ENCODE measurements around the gene KLK1. TPM values are rescaled to one million over a fixed set of nuclear protein-coding genes. Genes with fewer than 3 reads are reported as not detected.

The KLK1 gene
- total RNA-seq, 1 experiment from 2014 or later = 0.31 TPM

- ATAC-seq (no peak), DNase-seq (ENCODE audit: low read depth, low spot score) (no peak)
- Histone ChIP-seq H3K27me3 (ENCODE audit: control insufficient read depth, insufficient read depth, low read length) (peaks cover 2% of the 10 kb centered on the region; the same call in 1 of the 2 replicates), H3K27ac (ENCODE audit: low read length) (no peak overlapping the region), H3K9me3 (ENCODE audit: control insufficient read depth, insufficient read depth, low read depth, low read length) (no peaks in the 10 kb centered on the region), H3K4me1 (ENCODE audit: control insufficient read depth, insufficient read depth, low read length) (no peaks in the 10 kb centered on the region), H3K36me3 (ENCODE audit: control insufficient read depth, insufficient read depth, low read length) (no peaks in the 10 kb centered on the region), H3K4me3 (ENCODE audit: low read depth in 2 of 2, low read length in 2 of 2) (no peak overlapping the region)
- in situ Hi-C loops (cut with HindIII; ENCODE audit: low pct_unique_long_range_greater_than_20kb, low sequenced_read_pairs) (no loop called here), intact Hi-C loops (cut with micrococcal nuclease; ENCODE audit: unreplicated experiment) (no loop called here)
- CTCF ChIA-PET = no interaction called here
- POLR2A ChIA-PET = no interaction called here
- TF ChIP-seq POLR2AphosphoS5 (IDR thresholded peaks at IDR 0.05; ENCODE audit: low read depth, low read length) (no peak), SIN3A (IDR thresholded peaks at IDR 0.05; ENCODE audit: borderline replicate concordance, insufficient read depth, low read depth, low read length) (no peak), TCF7L2 (IDR thresholded peaks at IDR 0.05; ENCODE audit: low read depth, low read length) (no peak), REST (IDR thresholded peaks at IDR 0.05; ENCODE audit: insufficient read depth in 1 of 2, low read depth in 2 of 2, low read length in 1 of 2) (no peak)
- TF ChIP-seq, protein P1, sequence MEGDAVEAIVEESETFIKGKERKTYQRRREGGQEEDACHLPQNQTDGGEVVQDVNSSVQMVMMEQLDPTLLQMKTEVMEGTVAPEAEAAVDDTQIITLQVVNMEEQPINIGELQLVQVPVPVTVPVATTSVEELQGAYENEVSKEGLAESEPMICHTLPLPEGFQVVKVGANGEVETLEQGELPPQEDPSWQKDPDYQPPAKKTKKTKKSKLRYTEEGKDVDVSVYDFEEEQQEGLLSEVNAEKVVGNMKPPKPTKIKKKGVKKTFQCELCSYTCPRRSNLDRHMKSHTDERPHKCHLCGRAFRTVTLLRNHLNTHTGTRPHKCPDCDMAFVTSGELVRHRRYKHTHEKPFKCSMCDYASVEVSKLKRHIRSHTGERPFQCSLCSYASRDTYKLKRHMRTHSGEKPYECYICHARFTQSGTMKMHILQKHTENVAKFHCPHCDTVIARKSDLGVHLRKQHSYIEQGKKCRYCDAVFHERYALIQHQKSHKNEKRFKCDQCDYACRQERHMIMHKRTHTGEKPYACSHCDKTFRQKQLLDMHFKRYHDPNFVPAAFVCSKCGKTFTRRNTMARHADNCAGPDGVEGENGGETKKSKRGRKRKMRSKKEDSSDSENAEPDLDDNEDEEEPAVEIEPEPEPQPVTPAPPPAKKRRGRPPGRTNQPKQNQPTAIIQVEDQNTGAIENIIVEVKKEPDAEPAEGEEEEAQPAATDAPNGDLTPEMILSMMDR (IDR thresholded peaks at IDR 0.05) = no peak
- BruUV-seq (replicated peaks) = no TSS peak
These were observed 20.8 kb upstream of the KLK1 start for GRCh38 chr19:50844296-50844935.

- no peak overlapping the region for H3K27ac ChIP-seq (ENCODE audit: low read length)
- H3K27me3 ChIP-seq (ENCODE audit: control insufficient read depth, insufficient read depth, low read length) = peaks cover 2% of the 10 kb centered on the region; the same call in 1 of the 2 replicates
- H3K9me3 ChIP-seq (ENCODE audit: control insufficient read depth, insufficient read depth, low read depth, low read length) = no peaks in the 10 kb centered on the region
- POLR2A ChIA-PET = no interaction called here
- no peak for ATAC-seq
- in situ Hi-C loops (cut with HindIII; ENCODE audit: low pct_unique_long_range_greater_than_20kb, low sequenced_read_pairs) = no loop called here
- intact Hi-C loops (cut with micrococcal nuclease; ENCODE audit: unreplicated experiment) = no loop called here
- DNase-seq (ENCODE audit: low read depth, low spot score) = no peak
- no TSS peak for BruUV-seq (replicated peaks)
- CTCF ChIA-PET = interaction anchor here (0.7 kb wide), 1 partner anchor 57 kb away, joined by 7 read pairs; no protein-coding TSS in a partner anchor
- H3K36me3 ChIP-seq (ENCODE audit: control insufficient read depth, insufficient read depth, low read length) = no peaks in the 10 kb centered on the region
- TF ChIP-seq POLR2AphosphoS5 (IDR thresholded peaks at IDR 0.05; ENCODE audit: low read depth, low read length) (no peak), REST (IDR thresholded peaks at IDR 0.05; ENCODE audit: insufficient read depth in 1 of 2, low read depth in 2 of 2, low read length in 1 of 2) (no peak), TCF7L2 (IDR thresholded peaks at IDR 0.05; ENCODE audit: low read depth, low read length) (no peak), SIN3A (IDR thresholded peaks at IDR 0.05; ENCODE audit: borderline replicate concordance, insufficient read depth, low read depth, low read length) (no peak)
- TF ChIP-seq, protein P1 (IDR thresholded peaks at IDR 0.05) = no peak
- H3K4me1 ChIP-seq (ENCODE audit: control insufficient read depth, insufficient read depth, low read length) = no peaks in the 10 kb centered on the region
- no peak overlapping the region for H3K4me3 ChIP-seq (ENCODE audit: low read depth in 2 of 2, low read length in 2 of 2)
These were observed 20.2 kb upstream of the KLK1 start for GRCh38 chr19:50843701-50844221.

All from Panc1 (cell line).